MM.1S (cell line): ENCODE measurements around the gene EPSTI1.

Source experiments
- DNase-seq: peaks from one replicate; pipeline ENCODE4 v3.0.0-alpha.2; 2015
- H2AFZ ChIP-seq: fragments of 300-600 bp; sonication (generic); 2 replicates; pipeline ENCODE4 v1.6.0; 2016; ENCODE audit warnings: antibody characterized with exemption, low read length
- H3F3A ChIP-seq: fragments of 300-600 bp; sonication (generic); 2 replicates; pipeline ENCODE4 v1.6.1; 2016; ENCODE audit warnings: mild to moderate bottlenecking, antibody characterized with exemption, low read length, moderate library complexity, mixed read lengths; ENCODE audit not compliant: insufficient read depth
- H3K27ac ChIP-seq: fragments of 300-600 bp; sonication (generic); 2 replicates; pipeline ENCODE4 v1.5.1; 2016; ENCODE audit warnings: mild to moderate bottlenecking, low read length
- H3K27me3 ChIP-seq: fragments of 300-600 bp; sonication (generic); replicated peaks from 2 replicates; pipeline ENCODE4 v1.6.0; 2016; ENCODE audit warnings: low read length; ENCODE audit not compliant: insufficient read depth
- H3K36me3 ChIP-seq: fragments of 300-600 bp; sonication (generic); replicated peaks from 2 replicates; pipeline ENCODE4 v1.6.1; 2016; ENCODE audit warnings: mild to moderate bottlenecking, low read length, mixed read lengths; ENCODE audit not compliant: insufficient read depth
- H3K4me1 ChIP-seq: fragments of 300-600 bp; sonication (generic); 2 replicates; pipeline ENCODE4 v1.6.1; 2016; ENCODE audit warnings: low read length, mixed read lengths
- H3K4me2 ChIP-seq: fragments of 300-600 bp; sonication (generic); 2 replicates; pipeline ENCODE4 v1.6.0; 2016; ENCODE audit warnings: low read depth, low read length
- H3K4me3 ChIP-seq: fragments of 300-600 bp; sonication (generic); 2 replicates; pipeline ENCODE4 v1.5.1; 2016; ENCODE audit warnings: low read length, mixed read lengths
- H3K79me2 ChIP-seq: fragments of 300-600 bp; sonication (generic); 2 replicates; pipeline ENCODE4 v1.6.1; 2016; ENCODE audit warnings: mixed run types, low read length, mixed read lengths
- H3K9ac ChIP-seq: fragments of 300-600 bp; sonication (generic); 2 replicates; pipeline ENCODE4 v1.6.1; 2016; ENCODE audit warnings: low read length, mixed read lengths
- H3K9me2 ChIP-seq: fragments of 300-600 bp; sonication (generic); replicated peaks from 2 replicates; pipeline ENCODE4 v1.6.1; 2016; ENCODE audit warnings: mild to moderate bottlenecking, low read length, mixed read lengths; ENCODE audit not compliant: insufficient read depth
- H3K9me3 ChIP-seq: fragments of 300-600 bp; sonication (generic); replicated peaks from 2 replicates; pipeline ENCODE4 v1.6.1; 2016; ENCODE audit warnings: mild to moderate bottlenecking, low read length, mixed read lengths; ENCODE audit not compliant: insufficient read depth
- H4K20me1 ChIP-seq: fragments of 300-600 bp; sonication (generic); 2 replicates; pipeline ENCODE4 v1.6.1; 2016; ENCODE audit warnings: mild to moderate bottlenecking, low read length, moderate library complexity, mixed read lengths; ENCODE audit not compliant: insufficient read depth
- CTCF ChIP-seq: fragments of 300-600 bp; sonication (generic); IDR thresholded peaks from 2 replicates; pipeline ENCODE4 v1.5.1; 2016; ENCODE audit warnings: antibody characterized with exemption, low read length, mixed read lengths
- EZH2 ChIP-seq: fragments of 300-600 bp; sonication (generic); optimal IDR thresholded peaks from 2 replicates; pipeline ENCODE3; 2017; ENCODE audit warnings: low read depth, mild to moderate bottlenecking, antibody characterized with exemption, low read length, mixed read lengths
- EZH2phosphoT487 ChIP-seq: fragments of 300-600 bp; sonication (generic); IDR thresholded peaks from 2 replicates; pipeline ENCODE4 v1.6.1; 2018; ENCODE audit warnings: antibody characterized with exemption, low read length

EPSTI1 gene

DNA sequence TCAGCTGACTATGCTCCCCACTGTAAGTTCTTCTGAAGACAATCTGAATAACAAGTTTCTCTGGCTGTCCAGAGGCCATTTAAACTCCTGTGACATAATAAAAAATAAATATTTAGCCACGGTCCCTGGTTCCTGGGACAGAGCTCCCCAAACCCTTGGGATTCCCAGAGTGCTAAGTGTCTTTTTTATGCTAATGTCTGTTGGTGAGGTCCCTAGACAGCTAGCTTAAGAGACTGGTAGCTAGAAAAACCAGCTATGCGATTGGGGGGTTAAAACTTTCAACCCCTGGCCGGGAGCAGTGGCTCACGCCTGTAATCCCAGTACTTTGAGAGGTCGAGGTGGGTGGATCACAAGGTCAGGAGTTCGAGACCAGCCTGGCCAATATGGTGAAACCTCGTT lies 5.9 kb downstream of the EPSTI1 start:
- Histone ChIP-seq H3K27ac (no peak overlapping the region), H2AFZ (no peak overlapping the region), H3K4me2 (no peak overlapping the region), H3K9me3 (no peaks in the 10 kb centered on the region), H4K20me1 (no peaks in the 10 kb centered on the region), H3K27me3 (no peaks in the 10 kb centered on the region), H3F3A (no peaks in the 10 kb centered on the region), H3K79me2 (no peaks in the 10 kb centered on the region; the same call in 1 of the 2 replicates), H3K9ac (no peak overlapping the region), H3K4me1 (0 out of 2 replicates have a peak, but pooled peaks cover 5% of the 10 kb centered on the region), H3K9me2 (no peaks in the 10 kb centered on the region), H3K36me3 (no peaks in the 10 kb centered on the region), H3K4me3 (no peak overlapping the region)
- TF ChIP-seq EZH2 (no peak), EZH2phosphoT487 (no peak), CTCF (no peak)
- no peak for DNase-seq

GRCh38 chr13:42985312-42986175 lies 6.5 kb downstream of the EPSTI1 start:
- Histone ChIP-seq H3K36me3 (no peaks in the 10 kb centered on the region), H3K27ac (no peak overlapping the region), H2AFZ (no peak overlapping the region), H3K4me2 (no peak overlapping the region), H3F3A (no peaks in the 10 kb centered on the region), H3K9me3 (no peaks in the 10 kb centered on the region), H3K9me2 (no peaks in the 10 kb centered on the region), H3K4me1 (no peaks in the 10 kb centered on the region), H3K79me2 (no peaks in the 10 kb centered on the region), H3K4me3 (no peak overlapping the region), H3K27me3 (no peaks in the 10 kb centered on the region), H4K20me1 (no peaks in the 10 kb centered on the region), H3K9ac (no peak overlapping the region)
- no peak for TF ChIP-seq EZH2
- no peak for TF ChIP-seq CTCF
- TF ChIP-seq EZH2phosphoT487 = no peak
- DNase-seq = no peak

DNA sequence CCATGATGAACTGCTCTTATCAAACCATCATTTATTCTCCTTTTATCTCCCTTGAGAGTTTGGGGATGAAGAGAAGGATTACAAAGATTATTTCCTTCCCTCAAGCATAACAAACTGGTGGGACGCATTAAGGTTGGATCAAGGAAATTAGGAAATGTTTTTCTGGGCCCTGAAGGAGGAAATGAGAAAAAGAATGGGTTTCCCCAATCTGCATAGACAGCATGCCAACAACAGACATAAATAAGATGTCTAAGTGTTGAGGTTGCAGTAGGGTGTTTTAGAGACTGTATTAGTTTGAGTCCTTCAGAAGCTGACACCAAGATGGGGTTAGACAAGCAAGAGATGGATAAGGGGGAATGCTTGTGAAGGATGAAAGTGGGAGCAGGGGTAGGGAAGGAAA lies 7.3 kb downstream of the EPSTI1 start:
- Histone ChIP-seq H3K9me2 (no peaks in the 10 kb centered on the region), H3K27me3 (no peaks in the 10 kb centered on the region), H3K4me1 (no peaks in the 10 kb centered on the region), H3K27ac (no peak overlapping the region), H3K79me2 (no peaks in the 10 kb centered on the region), H3K9ac (no peak overlapping the region), H4K20me1 (no peaks in the 10 kb centered on the region), H3K4me2 (no peak overlapping the region), H3K9me3 (no peaks in the 10 kb centered on the region), H2AFZ (no peak overlapping the region), H3F3A (no peaks in the 10 kb centered on the region), H3K36me3 (no peaks in the 10 kb centered on the region), H3K4me3 (no peak overlapping the region)
- DNase-seq = no peak
- TF ChIP-seq CTCF = no peak
- no peak for TF ChIP-seq EZH2
- TF ChIP-seq EZH2phosphoT487 = no peak
